ENCODE results near the gene ZBED1. TPM values are rescaled to one million over a fixed set of nuclear protein-coding genes. Genes with fewer than 3 reads are reported as not detected.
"Not testable (repeated sequence)": the region's sequence is repeated elsewhere in the genome, so short reads cannot be mapped to it uniquely, and the experiment has no call there.

ZBED1 gene
- total RNA-seq, 1 experiment from 2014 or later, result 45.1 TPM

DNA sequence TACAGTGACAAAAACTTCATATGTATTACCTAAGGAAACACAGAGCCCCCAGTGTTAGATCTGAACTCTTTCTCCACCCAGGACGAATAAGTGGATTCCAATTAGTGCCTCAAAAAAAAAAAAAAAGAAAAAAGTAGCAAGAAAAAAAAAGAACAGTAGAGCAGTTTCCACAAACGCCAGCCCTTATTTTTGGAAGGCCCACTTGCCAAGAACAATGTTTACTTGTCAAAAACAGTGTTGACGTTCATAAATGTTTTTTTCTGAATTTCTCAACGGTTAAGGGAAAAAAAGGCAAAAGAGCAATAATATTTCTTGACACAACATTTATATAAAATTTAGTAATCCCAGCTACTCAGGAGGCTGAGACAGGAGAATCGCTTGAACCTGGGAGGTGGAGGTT lies 38.7 kb downstream of the ZBED1 start (continued):
- TF ChIP-seq, protein P1, sequence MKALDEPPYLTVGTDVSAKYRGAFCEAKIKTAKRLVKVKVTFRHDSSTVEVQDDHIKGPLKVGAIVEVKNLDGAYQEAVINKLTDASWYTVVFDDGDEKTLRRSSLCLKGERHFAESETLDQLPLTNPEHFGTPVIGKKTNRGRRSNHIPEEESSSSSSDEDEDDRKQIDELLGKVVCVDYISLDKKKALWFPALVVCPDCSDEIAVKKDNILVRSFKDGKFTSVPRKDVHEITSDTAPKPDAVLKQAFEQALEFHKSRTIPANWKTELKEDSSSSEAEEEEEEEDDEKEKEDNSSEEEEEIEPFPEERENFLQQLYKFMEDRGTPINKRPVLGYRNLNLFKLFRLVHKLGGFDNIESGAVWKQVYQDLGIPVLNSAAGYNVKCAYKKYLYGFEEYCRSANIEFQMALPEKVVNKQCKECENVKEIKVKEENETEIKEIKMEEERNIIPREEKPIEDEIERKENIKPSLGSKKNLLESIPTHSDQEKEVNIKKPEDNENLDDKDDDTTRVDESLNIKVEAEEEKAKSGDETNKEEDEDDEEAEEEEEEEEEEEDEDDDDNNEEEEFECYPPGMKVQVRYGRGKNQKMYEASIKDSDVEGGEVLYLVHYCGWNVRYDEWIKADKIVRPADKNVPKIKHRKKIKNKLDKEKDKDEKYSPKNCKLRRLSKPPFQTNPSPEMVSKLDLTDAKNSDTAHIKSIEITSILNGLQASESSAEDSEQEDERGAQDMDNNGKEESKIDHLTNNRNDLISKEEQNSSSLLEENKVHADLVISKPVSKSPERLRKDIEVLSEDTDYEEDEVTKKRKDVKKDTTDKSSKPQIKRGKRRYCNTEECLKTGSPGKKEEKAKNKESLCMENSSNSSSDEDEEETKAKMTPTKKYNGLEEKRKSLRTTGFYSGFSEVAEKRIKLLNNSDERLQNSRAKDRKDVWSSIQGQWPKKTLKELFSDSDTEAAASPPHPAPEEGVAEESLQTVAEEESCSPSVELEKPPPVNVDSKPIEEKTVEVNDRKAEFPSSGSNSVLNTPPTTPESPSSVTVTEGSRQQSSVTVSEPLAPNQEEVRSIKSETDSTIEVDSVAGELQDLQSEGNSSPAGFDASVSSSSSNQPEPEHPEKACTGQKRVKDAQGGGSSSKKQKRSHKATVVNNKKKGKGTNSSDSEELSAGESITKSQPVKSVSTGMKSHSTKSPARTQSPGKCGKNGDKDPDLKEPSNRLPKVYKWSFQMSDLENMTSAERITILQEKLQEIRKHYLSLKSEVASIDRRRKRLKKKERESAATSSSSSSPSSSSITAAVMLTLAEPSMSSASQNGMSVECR (CRISPR knock-in tag; IDR thresholded peaks at IDR 0.05; ENCODE audit: borderline replicate concordance), result no peak
- TF ChIP-seq IRF2 (CRISPR knock-in tag; IDR thresholded peaks at IDR 0.05; ENCODE audit: borderline replicate concordance, low read depth) (no peak), GTF2I (CRISPR knock-in tag; conservative IDR thresholded peaks at IDR 0.05) (no peak), PREB (CRISPR knock-in tag; IDR thresholded peaks at IDR 0.05; ENCODE audit: borderline replicate concordance) (no peak)

GRCh38 chrX:2461711-2462016 lies 39.1 kb downstream of the ZBED1 start:
- peaks cover 54% of the 10 kb centered on the region for H3K36me3 Mint-ChIP-seq

DNA sequence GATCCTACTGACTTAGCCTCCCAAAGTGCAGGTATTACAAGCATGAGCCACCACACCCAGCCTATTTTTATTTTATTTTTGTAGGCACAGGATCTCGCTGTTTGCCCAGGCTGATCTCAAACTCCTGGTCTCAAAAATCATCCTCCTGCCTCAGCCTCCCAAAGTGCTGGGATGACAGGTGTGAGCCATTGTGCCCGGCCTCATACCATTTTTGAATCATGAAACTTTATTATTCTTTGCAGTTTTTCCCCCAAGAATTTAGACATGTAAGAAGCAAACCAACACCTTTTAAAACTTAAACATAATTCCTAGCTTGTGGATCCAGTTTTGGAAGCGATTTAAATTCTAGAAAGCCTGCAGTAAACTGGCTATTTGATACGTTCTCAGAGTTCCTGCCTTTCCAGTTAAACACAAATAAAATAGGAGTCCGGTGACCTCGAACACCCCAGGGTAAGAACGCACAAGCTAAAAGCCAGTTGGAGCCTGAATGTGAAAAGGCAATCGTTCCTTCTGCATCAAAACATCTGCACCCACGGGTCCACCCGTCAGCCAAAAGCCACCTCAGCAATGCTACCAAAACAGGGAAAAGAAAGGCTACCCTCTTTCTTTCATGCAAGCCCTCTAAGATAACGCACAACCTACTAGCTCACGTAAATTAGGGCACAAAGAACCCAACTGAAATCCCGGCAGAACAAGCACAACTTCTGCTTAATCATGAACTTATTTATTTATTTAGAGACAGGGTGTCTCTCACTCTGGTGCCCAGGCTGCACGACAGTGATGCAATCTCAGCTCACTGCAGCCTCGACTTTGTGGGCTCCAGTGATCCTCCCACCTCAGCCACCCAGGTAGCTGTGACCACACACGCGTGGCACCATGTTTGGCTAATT lies 39.7 kb downstream of the ZBED1 start:
- CTCF ChIA-PET, result not testable (repeated sequence)

More at GRCh38 chrX:2461711-2462016, 39.1 kb downstream of the ZBED1 start:
- DNase-seq (ENCODE audit: low spot score), result no peak
- Mint-ChIP-seq H3K9me3 (peaks cover 38% of the 10 kb centered on the region), H3K27ac (peak overlapping the region; percentile 94), H3K4me3 (no peak overlapping the region), H3K4me1 (peaks cover 26% of the 10 kb centered on the region), H3K27me3 (ENCODE audit: low read depth) (no peaks in the 10 kb centered on the region)
- CTCF ChIA-PET, result no interaction called here
- POLR2A ChIA-PET, result no interaction called here
- no peak for ATAC-seq
- TF ChIP-seq ZNF425 (CRISPR knock-in tag; conservative IDR thresholded peaks at IDR 0.05) (no peak), EMX1 (CRISPR knock-in tag; IDR thresholded peaks at IDR 0.05) (no peak)

DNA sequence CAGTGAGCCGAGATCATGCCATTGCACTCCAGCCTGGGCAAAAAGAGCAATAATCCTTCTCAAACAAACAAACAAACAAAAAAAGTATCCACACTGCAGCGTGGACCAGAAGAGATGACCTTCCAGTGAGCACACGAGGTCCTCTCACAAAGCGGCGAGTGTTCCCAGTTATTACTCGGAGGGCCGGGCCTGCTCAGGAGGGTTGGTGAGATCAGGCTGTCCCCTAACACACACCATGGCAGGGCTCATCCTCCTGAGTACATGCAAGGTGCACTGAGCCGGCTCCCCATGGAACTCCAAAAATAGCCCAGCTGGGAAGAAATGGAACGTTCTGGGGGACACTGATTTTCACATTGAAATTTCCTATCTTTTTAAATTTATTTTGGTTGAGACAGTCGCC lies 40.7 kb downstream of the ZBED1 start:
- Mint-ChIP-seq H3K4me1 (peaks cover 27% of the 10 kb centered on the region), H3K36me3 (peaks cover 38% of the 10 kb centered on the region), H3K27ac (peak overlapping the region; percentile 78), H3K9me3 (peaks cover 25% of the 10 kb centered on the region)
- H3K4me3 Mint-ChIP-seq; POLR2A ChIA-PET; H3K27me3 Mint-ChIP-seq (ENCODE audit: low read depth); CTCF ChIA-PET; DNase-seq (ENCODE audit: low spot score); ATAC-seq: not testable (repeated sequence)

More for the DNA sequence above, 39.7 kb downstream of the ZBED1 start:
- DNase-seq (ENCODE audit: low spot score); H3K27me3 Mint-ChIP-seq (ENCODE audit: low read depth); POLR2A ChIA-PET; H3K4me3 Mint-ChIP-seq; ATAC-seq: not testable (repeated sequence)
- Mint-ChIP-seq H3K36me3 (peaks cover 48% of the 10 kb centered on the region), H3K9me3 (peaks cover 32% of the 10 kb centered on the region), H3K27ac (peak overlapping the region; percentile 64), H3K4me1 (peaks cover 27% of the 10 kb centered on the region)

DNA sequence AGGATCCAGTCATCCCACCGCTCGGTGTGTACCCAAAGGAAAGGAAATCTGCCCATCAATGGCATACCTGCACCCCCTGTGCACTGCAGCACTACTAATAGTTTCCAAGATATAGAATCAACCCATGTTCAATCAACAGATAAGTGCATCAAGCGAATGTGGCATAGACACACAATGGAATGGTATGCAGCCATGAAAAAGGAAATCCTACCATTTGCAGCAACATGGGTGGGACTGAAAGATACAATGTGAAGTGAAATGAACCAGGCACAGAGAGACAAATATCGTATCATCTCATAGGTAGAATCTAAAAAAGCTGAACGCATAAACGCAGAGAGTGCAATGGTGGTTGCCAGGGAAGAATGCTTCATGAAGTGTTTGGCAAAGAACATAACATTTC lies 42.5 kb downstream of the ZBED1 start:
- H3K36me3 Mint-ChIP-seq, result peaks cover 31% of the 10 kb centered on the region
- ATAC-seq, result no peak
- no peaks in the 10 kb centered on the region for H3K27me3 Mint-ChIP-seq (ENCODE audit: low read depth)
- DNase-seq (ENCODE audit: low spot score), result no peak
- H3K4me1 Mint-ChIP-seq, result peaks cover 20% of the 10 kb centered on the region
- peaks cover 12% of the 10 kb centered on the region for H3K9me3 Mint-ChIP-seq
- POLR2A ChIA-PET, result no interaction called here
- CTCF ChIA-PET, result no interaction called here
- H3K27ac Mint-ChIP-seq, result no peak overlapping the region
- H3K4me3 Mint-ChIP-seq, result no peak overlapping the region
- TF ChIP-seq OVOL2 (CRISPR knock-in tag; IDR thresholded peaks at IDR 0.05; ENCODE audit: borderline replicate concordance), result no peak
- no peak for TF ChIP-seq NR3C1 (CRISPR knock-in tag; conservative IDR thresholded peaks at IDR 0.05; ENCODE audit: low read depth)
- no peak for TF ChIP-seq CBFB (CRISPR knock-in tag; IDR thresholded peaks at IDR 0.05; ENCODE audit: low read depth)
- TF ChIP-seq ZNF416 (CRISPR knock-in tag; IDR thresholded peaks at IDR 0.05), result no peak
- TF ChIP-seq E2F4 (CRISPR knock-in tag; IDR thresholded peaks at IDR 0.05; ENCODE audit: borderline replicate concordance, low read depth), result no peak
- TF ChIP-seq, protein P2, sequence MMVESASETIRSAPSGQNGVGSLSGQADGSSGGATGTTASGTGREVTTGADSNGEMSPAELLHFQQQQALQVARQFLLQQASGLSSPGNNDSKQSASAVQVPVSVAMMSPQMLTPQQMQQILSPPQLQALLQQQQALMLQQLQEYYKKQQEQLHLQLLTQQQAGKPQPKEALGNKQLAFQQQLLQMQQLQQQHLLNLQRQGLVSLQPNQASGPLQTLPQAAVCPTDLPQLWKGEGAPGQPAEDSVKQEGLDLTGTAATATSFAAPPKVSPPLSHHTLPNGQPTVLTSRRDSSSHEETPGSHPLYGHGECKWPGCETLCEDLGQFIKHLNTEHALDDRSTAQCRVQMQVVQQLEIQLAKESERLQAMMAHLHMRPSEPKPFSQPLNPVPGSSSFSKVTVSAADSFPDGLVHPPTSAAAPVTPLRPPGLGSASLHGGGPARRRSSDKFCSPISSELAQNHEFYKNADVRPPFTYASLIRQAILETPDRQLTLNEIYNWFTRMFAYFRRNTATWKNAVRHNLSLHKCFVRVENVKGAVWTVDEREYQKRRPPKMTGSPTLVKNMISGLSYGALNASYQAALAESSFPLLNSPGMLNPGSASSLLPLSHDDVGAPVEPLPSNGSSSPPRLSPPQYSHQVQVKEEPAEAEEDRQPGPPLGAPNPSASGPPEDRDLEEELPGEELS (CRISPR knock-in tag; IDR thresholded peaks at IDR 0.05), result no peak
- no peak for TF ChIP-seq NR1H2 (CRISPR knock-in tag; IDR thresholded peaks at IDR 0.05)
- no peak for TF ChIP-seq ZNF121 (CRISPR knock-in tag; IDR thresholded peaks at IDR 0.05)
- no peak for TF ChIP-seq KAT7 (CRISPR knock-in tag; IDR thresholded peaks at IDR 0.05; ENCODE audit: borderline replicate concordance)
